Uterus (tissue), 2 donors: Measurements from ENCODE around the gene MAP2K6.

Source experiments
- POLR2A ChIP-seq, 2 donors: fragments of 450-650 bp; IDR thresholded peaks; one replicate each; pipeline ENCODE4 v1.6.1; 2016; ENCODE audit warnings: antibody characterized with exemption in 2 of 2, mild to moderate bottlenecking in 1 of 2, moderate library complexity in 1 of 2
- TF ChIP-seq, protein P1 (sequence below), 4 experiments: fragments of 200-600 bp in 2 of 4; fragments of 450-650 bp in 2 of 4; sonication (generic) in 2 of 4; IDR thresholded peaks; one replicate each; pipeline ENCODE4 v1.5.1; 2016 to 2019; ENCODE audit warnings: antibody characterized with exemption in 4 of 4, mild to moderate bottlenecking in 2 of 4, moderate library complexity in 1 of 4

DNA sequence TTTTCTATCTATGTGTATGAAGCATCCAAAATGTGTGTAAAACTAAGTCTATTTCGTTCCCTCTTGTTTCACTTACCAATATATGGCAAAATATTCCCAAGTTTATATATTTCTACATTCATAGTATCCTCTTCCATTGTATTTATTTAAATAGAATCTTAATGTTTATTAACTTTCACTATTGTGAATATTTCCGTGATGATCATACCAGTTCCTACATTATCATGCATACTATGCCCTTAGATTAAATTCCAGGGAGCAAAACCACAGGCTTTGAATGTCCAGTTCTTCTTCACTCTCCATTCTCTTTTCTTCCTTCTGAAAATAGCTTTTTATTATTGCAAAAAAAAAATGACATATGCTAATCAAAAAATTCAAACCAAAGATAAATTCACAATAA is 4.0 kb downstream of the MAP2K6 start:
- TF ChIP-seq, protein P1, sequence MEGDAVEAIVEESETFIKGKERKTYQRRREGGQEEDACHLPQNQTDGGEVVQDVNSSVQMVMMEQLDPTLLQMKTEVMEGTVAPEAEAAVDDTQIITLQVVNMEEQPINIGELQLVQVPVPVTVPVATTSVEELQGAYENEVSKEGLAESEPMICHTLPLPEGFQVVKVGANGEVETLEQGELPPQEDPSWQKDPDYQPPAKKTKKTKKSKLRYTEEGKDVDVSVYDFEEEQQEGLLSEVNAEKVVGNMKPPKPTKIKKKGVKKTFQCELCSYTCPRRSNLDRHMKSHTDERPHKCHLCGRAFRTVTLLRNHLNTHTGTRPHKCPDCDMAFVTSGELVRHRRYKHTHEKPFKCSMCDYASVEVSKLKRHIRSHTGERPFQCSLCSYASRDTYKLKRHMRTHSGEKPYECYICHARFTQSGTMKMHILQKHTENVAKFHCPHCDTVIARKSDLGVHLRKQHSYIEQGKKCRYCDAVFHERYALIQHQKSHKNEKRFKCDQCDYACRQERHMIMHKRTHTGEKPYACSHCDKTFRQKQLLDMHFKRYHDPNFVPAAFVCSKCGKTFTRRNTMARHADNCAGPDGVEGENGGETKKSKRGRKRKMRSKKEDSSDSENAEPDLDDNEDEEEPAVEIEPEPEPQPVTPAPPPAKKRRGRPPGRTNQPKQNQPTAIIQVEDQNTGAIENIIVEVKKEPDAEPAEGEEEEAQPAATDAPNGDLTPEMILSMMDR (IDR thresholded peaks at IDR 0.05): no peak
- no peak for TF ChIP-seq POLR2A (IDR thresholded peaks at IDR 0.05)
